Amniotic stem cell (primary cell): ENCODE measurements around the gene NME4.

Source experiments
- DNase-seq: peaks from one replicate; lab custom pipeline; 2025; lab: John Stamatoyannopoulos, UW

The NME4 gene

GRCh38 chr16:426906-427249 lies 29.9 kb downstream of the NME4 start:
- DNase-seq = no peak

GRCh38 chr16:427250-427649 lies 30.3 kb downstream of the NME4 start:
- no peak for DNase-seq

- no peak for DNase-seq
These were observed 33.9 kb downstream of the NME4 start for GRCh38 chr16:430904-431303.

- DNase-seq = no peak
These were observed 43.6 kb downstream of the NME4 start for GRCh38 chr16:440627-441026.

- no peak for DNase-seq
These were observed 44.4 kb downstream of the NME4 start for GRCh38 chr16:441447-441846.

GRCh38 chr16:442976-443375 lies 46.0 kb downstream of the NME4 start:
- DNase-seq = no peak

GRCh38 chr16:444027-444426 lies 47.0 kb downstream of the NME4 start:
- DNase-seq = no peak

- no peak for DNase-seq
These were observed 48.6 kb downstream of the NME4 start for GRCh38 chr16:445566-445965.
